Osteocyte (in vitro differentiated cells): ENCODE measurements around the gene KDM4B. TPM values are rescaled to one million over a fixed set of nuclear protein-coding genes. Genes with fewer than 3 reads are reported as not detected.

ENCODE experiments used
- DNase-seq: peaks from one replicate; pipeline ENCODE4 v3.0.0; 2021; ENCODE audit warnings: mixed read lengths; ENCODE audit not compliant: unreplicated experiment; ENCODE audit errors: extremely low spot score
- H3K27ac Mint-ChIP-seq: one replicate; pipeline ENCODE4 v1.8.0; 2021; ENCODE audit warnings: mild to moderate bottlenecking, mixed read lengths; ENCODE audit not compliant: unreplicated experiment
- H3K27me3 Mint-ChIP-seq: one replicate; pipeline ENCODE4 v1.8.0; 2021; ENCODE audit warnings: mixed read lengths; ENCODE audit not compliant: unreplicated experiment
- H3K36me3 Mint-ChIP-seq: one replicate; pipeline ENCODE4 v1.8.0; 2021; ENCODE audit warnings: mixed read lengths; ENCODE audit not compliant: unreplicated experiment
- H3K4me1 Mint-ChIP-seq: one replicate; pipeline ENCODE4 v1.8.0; 2021; ENCODE audit warnings: mixed read lengths; ENCODE audit not compliant: unreplicated experiment
- H3K4me3 Mint-ChIP-seq: one replicate; pipeline ENCODE4 v1.8.0; 2021; ENCODE audit warnings: mild to moderate bottlenecking, moderate library complexity, mixed read lengths; ENCODE audit not compliant: unreplicated experiment
- H3K9me3 Mint-ChIP-seq: one replicate; pipeline ENCODE4 v1.8.0; 2021; ENCODE audit warnings: mixed read lengths; ENCODE audit not compliant: unreplicated experiment
- CTCF ChIP-seq: fragments of 200-600 bp; sonication (generic); IDR thresholded peaks from 2 replicates; pipeline ENCODE4 v1.5.0; 2021; ENCODE audit warnings: antibody characterized with exemption, mild to moderate bottlenecking, moderate library complexity
- total RNA-seq: library from RNA; stranded (reverse); gene quantifications from 2 replicates; pipeline ENCODE4 v1.2.1, GENCODE V29; 2021

KDM4B gene
- total RNA-seq, 1 donor from 2014 or later = 49.0 TPM

GRCh38 chr19:5076440-5077208, 107.7 kb downstream of the KDM4B start:
- no peaks in the 10 kb centered on the region for H3K4me1 Mint-ChIP-seq
- no peaks in the 10 kb centered on the region for H3K27me3 Mint-ChIP-seq
- H3K27ac Mint-ChIP-seq = no peak overlapping the region
- no peak overlapping the region for H3K4me3 Mint-ChIP-seq
- H3K9me3 Mint-ChIP-seq = no peaks in the 10 kb centered on the region
- DNase-seq = no peak
- no peak for TF ChIP-seq CTCF
- H3K36me3 Mint-ChIP-seq = peaks cover 22% of the 10 kb centered on the region

- no peaks in the 10 kb centered on the region for H3K27me3 Mint-ChIP-seq
- no peak overlapping the region for H3K4me3 Mint-ChIP-seq
- H3K27ac Mint-ChIP-seq = no peak overlapping the region
- DNase-seq = no peak
- no peaks in the 10 kb centered on the region for H3K4me1 Mint-ChIP-seq
- H3K9me3 Mint-ChIP-seq = no peaks in the 10 kb centered on the region
- peaks cover 22% of the 10 kb centered on the region for H3K36me3 Mint-ChIP-seq
- TF ChIP-seq CTCF = no peak
Observed at GRCh38 chr19:5077209-5077515, 108.2 kb downstream of the KDM4B start.

- Mint-ChIP-seq H3K4me3 (no peak overlapping the region), H3K4me1 (no peaks in the 10 kb centered on the region), H3K9me3 (no peaks in the 10 kb centered on the region), H3K27ac (no peak overlapping the region), H3K36me3 (peaks cover 24% of the 10 kb centered on the region), H3K27me3 (no peaks in the 10 kb centered on the region)
- TF ChIP-seq CTCF = no peak
- no peak for DNase-seq
Observed at GRCh38 chr19:5078182-5078581, 109.3 kb downstream of the KDM4B start.

- peaks cover 24% of the 10 kb centered on the region for H3K36me3 Mint-ChIP-seq
- no peak for DNase-seq
- no peak overlapping the region for H3K27ac Mint-ChIP-seq
- no peak for TF ChIP-seq CTCF
- no peaks in the 10 kb centered on the region for H3K27me3 Mint-ChIP-seq
- H3K9me3 Mint-ChIP-seq = no peaks in the 10 kb centered on the region
- no peaks in the 10 kb centered on the region for H3K4me1 Mint-ChIP-seq
- no peak overlapping the region for H3K4me3 Mint-ChIP-seq
Observed at GRCh38 chr19:5078666-5079065, 109.8 kb downstream of the KDM4B start.

GRCh38 chr19:5079071-5079774, 110.3 kb downstream of the KDM4B start:
- Mint-ChIP-seq H3K4me1 (no peaks in the 10 kb centered on the region), H3K9me3 (no peaks in the 10 kb centered on the region), H3K27ac (no peak overlapping the region), H3K36me3 (peaks cover 24% of the 10 kb centered on the region), H3K27me3 (no peaks in the 10 kb centered on the region), H3K4me3 (no peak overlapping the region)
- no peak for TF ChIP-seq CTCF
- DNase-seq = no peak
